Right ventricle myocardium inferior (tissue), 1 donor: ENCODE measurements around the gene EID2. TPM values are rescaled to one million over a fixed set of nuclear protein-coding genes. Genes with fewer than 3 reads are reported as not detected.

Source experiments
- ATAC-seq: fragments of 200-7000 bp; cut with Tn5 transposase; one replicate; pipeline ENCODE4 v1.9.1; 2020; ENCODE audit warnings: mild to moderate bottlenecking, moderate library complexity
- DNase-seq: peaks from one replicate; pipeline ENCODE4 v3.0.0; 2021; ENCODE audit errors: missing footprints
- intact Hi-C: fragments of 100-400 bp; cut with DNase I; formaldehyde crosslinking; loops from one replicate; pipeline ENCODE4 v1.11.0; 2022
- long read RNA-seq: library from polyadenylated mRNA; unstranded; transcript quantifications from one replicate; pipeline ENCODE4 v2.0.0, GENCODE V29; 2021
- total RNA-seq: library from RNA; stranded (reverse); fragmentation: NEBNext Ultra II Directional; extraction: Animal tissue kit (Norgen Biotek cat#: 25700); gene quantifications from one replicate; pipeline ENCODE4 v1.2.1, GENCODE V29; 2021
- donor health status: DM: no; HTN: yes; CAD: no; lungs with severe emphysema.

The EID2 gene, protein sequence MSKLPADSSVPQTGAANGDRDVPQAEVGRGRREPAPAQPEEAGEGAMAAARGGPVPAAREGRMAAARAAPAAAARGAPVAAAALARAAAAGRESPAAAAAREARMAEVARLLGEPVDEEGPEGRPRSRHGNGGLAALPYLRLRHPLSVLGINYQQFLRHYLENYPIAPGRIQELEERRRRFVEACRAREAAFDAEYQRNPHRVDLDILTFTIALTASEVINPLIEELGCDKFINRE
- 10.7 TPM for total RNA-seq
- long read RNA-seq, partial matches to known transcripts, result 0 of 4 reads
- long read RNA-seq, other reads (novel, unspliced or antisense), result 0 of 4 reads

GRCh38 chr19:39539518-39540332, at the start of gene EID2:
Gene EID2 (minus strand): TSS chr19:39540161. CDS start chr19:39540079, 82 bp downstream.
- intact Hi-C loops, result loop anchor here (10.0 kb wide), 3 partner anchors 95 to 415 kb away; partner anchors contain the start of genes FBL, PAK4 and SUPT5H
- ATAC-seq, result peak; percentile 98
- DNase-seq, result peak; percentile 98

DNA sequence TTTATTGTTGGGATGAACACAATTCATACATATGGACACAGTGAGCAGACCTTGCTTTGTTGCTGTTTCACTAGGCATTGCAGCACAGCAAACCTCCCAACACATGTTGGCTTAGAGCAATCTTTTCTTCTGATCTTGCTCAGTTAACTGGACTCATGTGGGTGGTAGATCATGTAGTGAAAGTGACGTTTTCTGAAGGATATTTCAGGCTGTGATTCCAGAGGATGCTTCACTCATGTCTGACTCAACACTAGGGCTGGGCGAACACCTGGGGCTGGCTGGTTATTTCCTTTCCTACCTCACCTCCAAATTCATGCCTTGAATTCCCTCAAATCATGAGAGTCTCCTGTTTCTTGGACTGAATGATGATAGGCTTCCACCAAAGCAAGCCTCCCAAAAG, 48.1 kb upstream of the EID2 start:
- intact Hi-C loops, result no loop called here
- DNase-seq, result no peak
- no peak for ATAC-seq

DNA sequence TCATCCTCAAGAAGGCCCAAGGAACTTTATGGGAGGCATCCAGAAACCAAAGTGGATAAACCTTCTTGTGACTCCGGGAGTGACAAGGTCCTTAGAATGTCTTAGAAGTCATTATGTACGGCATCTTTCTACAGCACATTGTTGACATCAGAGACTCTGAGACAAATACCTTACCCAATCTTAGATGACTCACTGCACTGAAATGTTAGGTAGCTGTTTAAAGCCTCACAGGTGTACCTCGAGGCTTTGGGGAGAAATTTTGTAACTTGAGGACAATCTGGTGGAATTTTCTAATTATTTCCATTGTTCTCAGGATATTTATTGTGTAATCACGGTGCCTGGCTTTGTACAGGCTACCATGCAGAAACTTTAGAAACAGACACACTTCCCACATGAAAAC, 47.5 kb upstream of the EID2 start:
- intact Hi-C loops, result no loop called here
- ATAC-seq, result no peak
- DNase-seq, result no peak

DNA sequence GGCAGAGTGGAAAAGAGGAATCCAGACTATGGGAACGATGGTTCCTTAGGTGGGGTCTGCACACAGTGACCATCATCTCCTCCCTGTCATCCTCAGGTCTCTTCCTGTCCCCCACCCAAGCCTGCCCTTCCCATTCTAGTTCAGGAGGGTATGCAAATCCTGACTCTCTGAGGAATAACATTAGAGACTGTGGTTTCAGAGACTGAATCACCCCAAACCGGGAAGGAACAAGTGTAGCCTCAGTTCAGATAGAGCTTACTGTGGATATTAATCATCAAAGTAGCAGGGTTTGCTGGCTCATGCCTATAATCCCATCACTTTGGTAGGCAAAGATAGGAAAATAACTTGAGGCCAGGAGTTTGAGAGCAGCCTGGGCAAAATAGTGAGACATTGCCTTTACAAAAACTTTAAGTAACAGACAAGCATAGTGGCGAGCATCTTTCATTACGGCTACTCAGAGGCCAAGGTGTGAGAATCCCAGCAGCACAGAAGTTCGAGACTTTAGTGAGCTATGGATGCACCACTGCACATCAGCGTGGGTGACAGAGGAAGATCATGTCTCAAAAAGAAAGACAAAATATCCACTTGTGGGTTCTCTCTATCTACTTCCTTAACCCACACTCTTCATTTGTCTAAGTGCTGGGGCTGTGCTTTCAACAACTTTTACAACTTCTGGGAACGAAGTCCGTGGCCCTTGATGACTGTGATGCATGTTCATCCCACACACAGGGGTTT, 43.1 kb upstream of the EID2 start:
- intact Hi-C loops, result no loop called here
- DNase-seq, result no peak
- ATAC-seq, result no peak

DNA sequence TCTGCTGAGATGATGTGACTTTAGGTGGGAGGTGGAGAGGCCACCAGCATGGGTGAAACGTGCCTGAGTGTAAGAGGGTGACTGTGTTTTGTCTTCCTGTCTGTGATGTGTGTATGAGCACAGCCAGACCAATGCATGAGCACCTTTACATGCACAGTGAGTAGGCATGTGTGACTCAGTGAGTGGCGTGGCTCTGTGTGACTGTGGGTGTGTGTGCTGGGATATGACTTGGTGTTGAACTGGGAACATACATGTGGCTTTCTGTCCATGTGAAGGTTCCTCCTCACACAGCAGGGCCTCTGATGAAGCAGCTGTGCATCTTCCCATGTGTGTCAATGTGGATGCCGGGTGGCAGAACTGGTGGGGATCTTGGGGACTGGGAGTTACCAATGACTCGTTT, 42.5 kb upstream of the EID2 start:
- ATAC-seq, result no peak
- intact Hi-C loops, result no loop called here

DNA sequence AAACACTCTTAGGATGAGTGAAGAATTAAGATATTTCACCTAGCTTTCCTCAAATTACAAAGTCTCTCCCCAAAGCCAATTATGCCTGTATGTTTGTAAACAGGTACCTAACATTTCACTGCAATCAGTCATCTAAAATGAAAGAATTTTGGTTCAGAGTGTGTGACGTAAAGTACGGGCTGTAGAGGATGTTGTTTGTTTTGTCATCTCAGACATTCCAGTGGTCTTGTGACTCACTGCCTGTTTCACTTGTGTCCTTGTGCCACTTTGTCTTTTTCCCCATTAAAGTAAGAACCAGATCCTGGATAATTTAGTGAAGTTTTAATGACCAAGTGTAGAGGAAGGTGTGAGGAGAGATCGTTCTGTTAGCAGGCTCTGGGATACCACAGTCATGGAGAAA, 28.6 kb upstream of the EID2 start:
- no peak for ATAC-seq
- DNase-seq, result no peak
- intact Hi-C loops, result no loop called here

More for the DNA sequence above, 42.5 kb upstream of the EID2 start:
- DNase-seq, result no peak

DNA sequence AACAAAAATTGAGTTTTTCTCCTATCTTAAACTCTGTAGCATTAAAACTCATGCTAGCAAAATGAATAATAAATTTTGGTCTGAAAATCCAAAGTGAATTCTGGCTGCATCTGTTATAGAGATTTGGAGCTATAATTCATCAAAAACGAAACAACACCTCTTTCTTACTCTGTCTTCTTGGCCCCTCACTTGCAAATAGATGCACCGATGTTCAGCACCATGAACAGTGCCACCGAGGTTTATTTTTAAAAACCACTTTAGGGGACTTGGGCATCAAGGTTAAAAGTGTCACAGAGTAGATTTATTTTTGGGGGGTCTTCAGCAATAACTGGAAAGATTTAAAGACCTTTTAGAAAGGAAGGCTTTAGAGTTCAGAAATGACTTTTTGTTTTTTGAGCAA, 26.1 kb upstream of the EID2 start:
- intact Hi-C loops, result no loop called here
- DNase-seq, result no peak
- ATAC-seq, result no peak

- DNase-seq (no peak), ATAC-seq (no peak)
- intact Hi-C loops, result no loop called here
Observed at GRCh38 chr19:39563408-39563807, 23.4 kb upstream of the EID2 start.

DNA sequence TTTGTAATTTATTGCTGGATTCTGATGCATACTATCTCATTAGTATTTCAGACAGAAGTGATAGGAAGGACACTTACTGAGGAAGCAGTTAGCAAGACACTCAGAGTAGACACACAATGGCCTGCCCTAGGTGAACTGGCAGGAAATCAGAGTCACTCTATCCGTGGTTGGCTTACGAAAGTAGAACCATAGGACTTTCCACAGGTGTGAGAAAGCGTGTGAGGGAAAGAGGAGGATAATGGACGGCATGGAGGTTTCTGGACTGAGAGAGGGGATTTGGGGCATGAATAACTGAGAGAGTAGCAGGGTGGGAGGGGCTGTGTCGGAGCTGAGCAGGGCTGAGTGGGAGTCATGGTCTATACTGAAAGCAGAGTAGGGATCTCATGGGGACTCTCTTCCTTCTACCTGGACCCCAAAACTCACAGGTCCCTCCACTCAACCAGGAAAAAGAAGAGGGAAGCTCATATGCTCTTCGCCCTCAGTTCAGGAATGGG, 18.7 kb upstream of the EID2 start:
- DNase-seq (no peak), ATAC-seq (no peak)
- intact Hi-C loops, result no loop called here

DNA sequence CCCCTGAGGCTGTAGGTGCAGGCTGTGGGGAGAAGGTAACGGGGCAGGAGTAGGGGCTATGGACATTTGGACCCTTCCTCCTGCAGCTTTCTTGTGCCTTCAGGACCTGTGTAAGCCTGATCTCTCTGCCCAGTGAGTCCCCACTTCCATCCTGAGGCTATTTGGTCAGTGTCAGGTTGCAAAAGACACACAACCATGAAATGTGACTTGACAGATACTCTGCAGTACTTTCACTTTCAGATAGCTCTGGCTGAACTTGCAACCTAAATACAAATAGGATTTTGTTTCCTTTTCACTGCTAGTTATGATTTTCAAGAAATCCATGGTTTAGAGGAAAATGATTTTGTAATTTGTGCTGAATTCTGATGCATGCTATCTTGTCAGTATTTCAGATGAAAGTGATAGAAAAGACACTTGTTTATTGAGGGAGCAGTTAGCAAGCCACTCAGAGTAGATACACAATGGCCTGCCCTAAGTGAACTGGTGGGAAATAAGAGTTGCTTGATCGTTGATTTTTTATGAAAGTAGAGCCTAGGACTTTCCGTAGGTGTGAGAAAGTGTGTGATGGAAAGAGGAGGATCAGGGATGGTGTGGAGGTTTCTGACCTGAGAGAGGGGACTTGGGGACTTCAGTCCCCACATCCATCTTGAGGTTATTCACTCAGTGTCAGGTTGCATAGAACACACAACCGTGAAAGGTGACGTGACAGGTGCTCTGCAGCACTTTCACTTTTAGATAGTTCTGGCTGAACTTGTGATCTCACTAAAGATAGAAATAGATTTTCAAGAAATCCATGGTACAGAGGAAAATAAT, 18.1 kb upstream of the EID2 start:
- intact Hi-C loops, result no loop called here
- DNase-seq (no peak), ATAC-seq (no peak)

DNA sequence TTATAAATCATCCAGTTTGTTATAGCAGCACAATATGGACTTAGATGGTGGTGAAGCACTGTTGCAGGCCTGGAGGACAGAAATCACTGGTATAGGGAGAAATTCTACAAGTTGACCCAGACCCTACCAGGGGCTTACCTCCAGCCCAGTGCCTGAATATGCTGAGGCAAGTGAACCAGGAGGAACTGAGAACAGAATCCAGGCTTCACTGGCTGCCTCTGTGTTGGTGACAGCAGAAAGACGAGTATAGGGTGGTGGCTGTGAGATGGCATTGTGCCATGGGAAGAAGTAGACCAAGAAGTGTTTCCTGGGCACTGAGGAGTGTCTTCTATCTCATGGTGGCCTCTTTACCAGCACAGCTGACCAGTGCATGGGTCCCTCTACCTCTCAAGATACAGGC, 15.9 kb upstream of the EID2 start:
- intact Hi-C loops, result no loop called here
- ATAC-seq (no peak), DNase-seq (no peak)

GRCh38 chr19:39554701-39555311, 14.8 kb upstream of the EID2 start:
- ATAC-seq, result no peak
- no peak for DNase-seq
- intact Hi-C loops, result loop anchor here (5.0 kb wide), 1 partner anchor 212 kb away; no protein-coding TSS in a partner anchor

DNA sequence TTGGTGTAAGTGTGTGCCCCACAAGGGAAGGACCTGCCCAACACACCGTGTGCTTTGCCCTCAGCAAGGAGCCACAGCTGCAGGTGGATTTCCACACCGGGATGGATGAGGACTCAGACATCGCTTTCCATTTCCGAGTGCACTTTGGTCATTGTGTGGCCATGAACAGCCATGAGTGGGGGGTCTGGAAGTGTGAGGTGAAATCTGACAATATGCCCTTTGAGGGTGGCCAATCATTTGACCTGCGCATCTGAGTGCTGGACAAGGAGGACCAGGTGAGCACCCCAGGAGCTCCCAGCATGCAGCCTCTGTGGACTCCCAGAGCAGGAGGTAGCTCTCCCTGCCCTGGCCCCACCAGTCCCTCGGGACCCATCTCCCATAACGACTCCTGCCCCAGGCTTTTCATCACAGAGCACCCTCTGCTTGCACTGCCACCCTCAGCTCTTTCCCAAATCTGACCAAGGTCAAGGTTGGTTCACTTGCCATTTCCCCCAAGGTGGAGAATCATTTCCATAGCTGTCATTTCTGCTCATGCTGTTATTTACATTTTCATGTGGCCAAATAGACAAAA, 13.2 kb upstream of the EID2 start:
- DNase-seq (no peak), ATAC-seq (no peak)
- intact Hi-C loops, result loop anchor here (5.0 kb wide), 1 partner anchor 214 kb away; no protein-coding TSS in a partner anchor

GRCh38 chr19:39550197-39550596, 10.2 kb upstream of the EID2 start:
- ATAC-seq (no peak), DNase-seq (no peak)
- intact Hi-C loops, result loop anchor here (5.0 kb wide), 1 partner anchor 217 kb away; no protein-coding TSS in a partner anchor

DNA sequence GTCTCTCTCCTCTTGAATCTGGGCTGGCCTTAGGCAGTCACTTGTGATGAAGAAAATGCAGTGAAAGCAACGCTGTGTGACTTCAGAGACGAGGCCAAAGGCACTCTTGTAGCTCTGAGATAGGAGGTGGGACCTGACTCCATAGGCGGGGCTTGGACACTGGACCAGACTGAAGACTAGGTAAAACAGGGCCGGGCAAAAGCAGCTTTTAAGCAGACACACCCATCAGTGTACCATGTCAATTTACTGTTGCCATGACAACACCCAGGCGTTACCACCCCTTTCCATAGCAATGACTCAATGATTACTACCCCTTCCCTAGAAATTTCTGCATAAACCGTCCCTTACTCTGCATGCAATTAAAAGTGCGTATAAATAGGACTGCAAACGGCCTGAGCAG, 6.6 kb upstream of the EID2 start:
- intact Hi-C loops, result no loop called here
- ATAC-seq, result no peak
- DNase-seq, result no peak

- intact Hi-C loops, result no loop called here
- no peak for ATAC-seq
- DNase-seq, result no peak
Observed at GRCh38 chr19:39544911-39545310, 5.0 kb upstream of the EID2 start.

- DNase-seq (no peak), ATAC-seq (no peak)
- intact Hi-C loops, result no loop called here
Observed at GRCh38 chr19:39544226-39544903, 4.4 kb upstream of the EID2 start.
